GM19372 (cell line): Measurements from ENCODE around the gene HMGB3.
"Not testable (repeated sequence)": the region's sequence is repeated elsewhere in the genome, so short reads cannot be mapped to it uniquely, and the experiment has no call there.

ENCODE experiments used
- ATAC-seq: cut with Tn5 transposase; IDR thresholded peaks from one replicate; pipeline ENCODE4 v1.9.1; 2021; ENCODE audit warnings: mild to moderate bottlenecking, low read depth, moderate library complexity; ENCODE audit not compliant: unreplicated experiment

Gene HMGB3

DNA sequence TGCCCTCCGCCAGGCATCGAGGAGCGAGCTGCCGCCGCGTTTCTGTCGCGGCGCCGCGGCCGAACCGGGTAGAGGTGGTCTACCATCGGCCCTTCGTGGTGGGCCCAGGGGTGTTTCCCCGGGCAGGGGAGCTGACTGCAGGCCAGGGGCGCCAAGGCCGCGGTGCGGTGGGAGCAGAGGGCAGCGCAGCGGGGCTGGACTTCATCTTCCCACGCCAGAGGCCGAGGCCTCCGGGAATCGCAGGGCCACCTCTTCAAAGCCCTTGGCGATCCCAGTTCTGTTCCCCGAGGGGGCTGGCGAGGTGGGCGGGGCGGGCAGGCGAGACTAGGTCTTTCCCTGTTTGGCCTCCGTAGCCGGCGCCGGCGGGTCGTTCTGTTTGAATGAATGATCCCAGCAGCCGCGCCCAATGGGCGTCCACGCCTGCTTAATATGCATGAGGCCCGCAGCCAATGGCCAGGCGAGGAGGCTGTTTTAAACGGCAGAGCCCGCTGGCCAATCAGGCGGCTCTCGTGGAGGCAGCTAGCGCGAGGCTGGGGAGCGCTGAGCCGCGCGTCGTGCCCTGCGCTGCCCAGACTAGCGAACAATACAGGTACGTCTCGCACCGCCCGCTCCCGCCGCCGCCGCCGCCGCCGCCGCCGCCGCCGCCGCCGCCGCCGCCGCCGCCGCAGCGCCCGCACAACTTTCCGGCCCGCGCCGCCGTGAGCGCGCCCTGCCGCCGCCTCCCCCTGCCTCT is at the start of gene HMGB3:
Gene HMGB3, plus strand, starts transcription at position 548 of the 733 bp plus-strand sequence. CDS start 2,265 bp downstream, outside the sequence.
- peak; percentile 93 for ATAC-seq

- no peak for ATAC-seq
These were observed 49.2 kb upstream of the HMGB3 start for GRCh38 chrX:150933945-150934350.

DNA sequence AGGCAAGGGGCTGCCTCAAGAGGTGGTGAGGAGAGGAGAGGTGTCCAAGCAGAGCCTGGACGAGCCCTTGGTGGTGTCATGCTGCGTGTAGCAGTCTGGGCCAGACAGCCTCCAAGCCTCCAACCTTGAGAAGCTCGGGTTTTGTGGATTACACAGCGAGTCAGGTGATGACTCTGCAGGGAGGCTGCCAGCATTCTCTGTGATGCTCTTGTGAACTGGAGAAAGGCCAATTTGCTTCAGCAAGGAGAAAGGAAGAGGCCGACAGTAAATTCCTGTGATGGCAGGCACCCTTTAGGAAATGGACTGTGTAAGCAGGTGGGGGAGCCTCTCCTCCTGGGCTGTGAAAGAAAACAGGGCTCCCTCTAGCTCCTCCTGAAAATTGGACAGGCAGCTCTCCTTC is 48.7 kb upstream of the HMGB3 start:
- no peak for ATAC-seq

DNA sequence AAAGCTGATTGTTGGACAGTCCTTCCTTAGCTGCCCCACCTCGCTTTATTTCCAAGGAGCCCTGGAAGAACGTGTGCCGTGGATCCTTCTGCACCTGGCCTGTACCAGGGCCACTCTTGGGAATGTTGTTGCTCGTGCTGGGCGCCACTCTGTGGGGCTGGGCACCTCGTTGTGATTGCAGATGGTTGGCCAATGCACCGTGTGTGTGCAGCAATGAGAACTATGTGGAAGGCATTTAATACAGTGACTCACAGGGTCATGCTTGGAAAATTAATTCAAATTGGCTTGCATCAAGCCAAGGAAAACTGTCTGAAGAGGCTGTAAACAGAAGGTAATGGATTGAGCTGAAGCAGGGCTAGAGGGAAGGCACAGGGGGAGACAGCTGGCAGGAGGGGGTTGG is 47.7 kb upstream of the HMGB3 start:
- ATAC-seq, result no peak

DNA sequence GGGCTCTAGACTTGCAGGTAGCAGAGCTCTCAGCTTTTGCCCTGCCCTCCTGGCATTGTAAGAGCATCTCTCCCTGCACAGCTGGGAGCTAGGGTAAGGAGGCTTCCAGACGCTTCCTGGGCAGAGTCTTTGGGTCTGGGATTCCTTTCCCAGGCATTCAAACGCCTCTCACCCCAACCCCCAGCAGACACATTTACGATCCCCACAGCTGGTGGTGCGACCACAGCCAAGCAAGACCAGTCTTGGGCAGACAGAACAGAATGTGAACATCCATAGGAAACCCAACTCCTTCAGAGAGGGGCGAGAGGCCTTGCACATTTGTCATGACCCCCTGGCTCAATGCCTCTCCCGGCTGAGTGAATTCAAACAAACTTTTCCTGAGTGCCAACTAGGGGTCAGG is 46.6 kb upstream of the HMGB3 start:
- no peak for ATAC-seq

- ATAC-seq, result no peak
These were observed 42.2 kb upstream of the HMGB3 start for GRCh38 chrX:150940844-150941495.

DNA sequence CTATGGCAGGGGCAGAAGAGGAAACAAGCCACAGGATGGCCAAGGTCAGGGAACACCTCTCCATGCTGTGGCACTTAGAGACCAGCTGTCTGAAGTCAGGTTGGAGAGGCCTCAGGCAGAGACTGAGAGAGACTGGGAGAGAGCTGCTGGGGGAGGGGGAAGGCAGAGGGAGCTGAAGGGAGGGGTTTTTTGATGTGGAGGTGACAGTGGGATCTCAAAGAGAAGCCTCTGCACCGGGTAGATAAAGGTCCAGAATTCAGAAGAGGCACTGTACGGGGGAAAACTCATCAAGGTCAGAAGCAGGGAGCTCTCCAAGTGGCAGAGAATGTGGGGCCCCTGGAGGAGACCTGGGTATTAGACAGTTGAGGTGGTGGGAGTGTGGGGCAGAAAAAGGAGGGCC is 41.6 kb upstream of the HMGB3 start:
- no peak for ATAC-seq

- no peak for ATAC-seq
These were observed 40.1 kb upstream of the HMGB3 start for GRCh38 chrX:150942942-150943594.

DNA sequence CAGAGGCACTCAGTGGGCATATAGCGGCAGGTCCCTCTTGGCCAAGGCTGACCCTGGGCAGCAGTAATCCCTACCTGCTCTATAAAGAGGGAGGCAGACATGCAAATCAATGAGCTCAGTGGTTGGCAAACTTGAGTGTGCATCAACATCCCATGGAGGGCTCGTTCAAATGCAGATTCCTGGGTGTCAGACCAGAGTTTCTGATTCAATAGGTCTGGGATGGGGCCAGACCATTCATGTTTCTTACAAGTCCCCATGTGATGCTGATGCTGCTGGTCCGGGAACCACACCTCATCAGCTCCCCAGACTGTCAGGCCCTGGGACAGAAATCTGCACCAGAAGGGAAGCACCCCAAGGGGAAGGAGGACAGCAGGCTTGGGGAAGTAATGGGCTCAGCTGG is 38.9 kb upstream of the HMGB3 start:
- no peak for ATAC-seq

DNA sequence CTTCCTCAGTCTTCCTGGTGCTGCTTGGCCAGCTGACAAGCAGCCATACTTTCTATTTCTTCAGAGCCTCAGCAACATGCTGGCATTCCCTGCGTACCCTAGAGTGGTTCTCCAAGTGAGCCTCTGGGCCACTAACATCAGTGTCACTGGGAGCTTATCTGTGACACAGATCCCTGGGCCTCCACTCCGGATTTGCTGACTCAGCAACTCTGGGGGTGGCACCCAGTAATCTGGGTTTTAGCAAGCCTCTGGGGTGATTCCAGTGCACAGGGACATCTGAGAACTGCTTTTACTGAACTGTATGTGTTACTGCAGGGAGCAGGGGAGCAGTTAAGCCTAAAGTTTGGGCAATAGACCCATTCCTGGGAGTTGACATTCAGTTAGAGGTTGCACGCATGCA is 28.2 kb upstream of the HMGB3 start:
- no peak for ATAC-seq

- ATAC-seq, result no peak
These were observed 27.5 kb upstream of the HMGB3 start for GRCh38 chrX:150955590-150955989.

DNA sequence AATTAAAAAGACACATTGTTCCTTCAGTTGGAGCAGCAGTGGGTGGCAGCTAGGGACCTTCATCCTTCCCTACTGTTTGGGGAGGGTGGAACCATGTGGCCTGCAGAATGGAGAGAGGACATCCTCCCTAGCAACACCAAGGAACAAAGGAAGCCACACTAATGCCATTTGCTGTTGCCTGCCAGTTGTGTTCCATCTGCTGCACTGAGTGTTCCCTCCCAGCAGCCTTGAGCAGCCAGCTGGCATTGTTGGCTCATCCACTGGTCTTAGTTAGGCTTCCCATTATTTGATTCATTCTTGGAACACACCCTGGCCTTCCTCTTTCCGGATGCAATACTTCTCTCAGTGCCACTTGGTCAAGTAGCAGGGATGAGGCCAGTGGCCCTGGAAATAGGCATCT is 25.0 kb upstream of the HMGB3 start:
- no peak for ATAC-seq

GRCh38 chrX:150959557-150959956 is 23.6 kb upstream of the HMGB3 start:
- no peak for ATAC-seq

DNA sequence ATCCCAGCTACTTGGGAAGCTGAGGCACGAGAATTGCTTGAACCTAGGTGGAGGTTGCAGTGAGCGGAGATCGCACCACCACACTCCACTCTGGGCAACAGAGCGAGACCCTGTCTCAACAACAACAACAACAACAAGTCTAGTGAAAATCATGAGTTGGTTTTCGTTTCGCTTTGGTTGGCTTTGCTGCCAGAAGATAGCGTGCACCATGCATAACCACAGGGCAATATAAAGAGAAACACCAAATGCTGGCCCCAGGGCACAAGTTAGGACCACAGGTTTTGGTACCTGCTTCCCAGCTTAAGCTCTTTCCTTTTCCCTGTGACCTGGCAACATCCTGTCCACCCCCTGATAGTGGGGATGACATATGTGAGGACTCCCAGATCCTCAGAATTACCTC is 21.5 kb upstream of the HMGB3 start:
- ATAC-seq, result no peak

DNA sequence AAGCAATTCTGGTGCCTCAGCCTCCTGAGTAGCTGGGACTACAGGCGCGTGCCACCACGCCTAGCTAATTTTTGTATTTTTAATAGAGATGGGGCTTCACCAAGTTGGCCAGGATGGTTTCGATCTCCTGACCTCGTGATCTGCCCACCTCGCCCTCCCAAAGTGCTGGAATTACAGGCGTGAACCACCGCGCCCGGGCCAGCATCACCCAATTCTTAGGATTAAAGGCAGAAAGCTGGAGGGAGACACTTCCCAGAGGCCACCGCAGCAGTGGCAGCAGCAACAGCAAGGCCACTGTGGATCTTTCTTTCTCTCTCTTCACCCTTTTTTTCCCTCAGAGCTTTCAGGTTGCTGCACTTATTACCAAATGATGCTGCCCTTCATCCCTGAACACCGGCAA is 18.7 kb upstream of the HMGB3 start:
- not testable (repeated sequence) for ATAC-seq

- no peak for ATAC-seq
These were observed 16.9 kb upstream of the HMGB3 start for GRCh38 chrX:150966235-150966634.

GRCh38 chrX:150966742-150967141 is 16.4 kb upstream of the HMGB3 start:
- no peak for ATAC-seq

- no peak for ATAC-seq
These were observed 15.3 kb upstream of the HMGB3 start for GRCh38 chrX:150967786-150968185.

GRCh38 chrX:150968862-150969720 is 14.0 kb upstream of the HMGB3 start:
- ATAC-seq, result no peak

- no peak for ATAC-seq
These were observed 10.7 kb upstream of the HMGB3 start for GRCh38 chrX:150972450-150972849.
